ENCODE measurements around the gene RAPGEF6.

Gene RAPGEF6

DNA sequence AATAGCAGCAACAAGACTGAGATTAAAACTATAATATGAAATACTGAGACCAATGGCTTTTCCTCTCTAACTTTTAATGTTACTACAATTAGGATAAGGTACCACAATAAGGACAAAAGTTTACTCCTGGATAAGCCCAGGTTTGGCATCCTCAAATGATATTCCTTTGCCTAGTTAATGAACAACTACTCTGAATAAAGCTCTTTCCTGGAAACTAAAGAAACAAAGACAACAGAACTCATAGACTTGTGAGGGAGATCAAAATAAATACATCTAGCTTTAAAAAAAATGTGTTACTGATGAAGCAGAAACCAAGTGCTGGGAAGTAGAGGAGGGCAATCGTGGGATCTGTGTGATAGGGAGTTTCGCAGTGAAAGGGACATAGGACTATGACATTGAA lies 19.3 kb upstream of the RAPGEF6 start:
- Mint-ChIP-seq H3K27ac (no peak overlapping the region), H3K36me3 (peaks cover 26% of the 10 kb centered on the region)

DNA sequence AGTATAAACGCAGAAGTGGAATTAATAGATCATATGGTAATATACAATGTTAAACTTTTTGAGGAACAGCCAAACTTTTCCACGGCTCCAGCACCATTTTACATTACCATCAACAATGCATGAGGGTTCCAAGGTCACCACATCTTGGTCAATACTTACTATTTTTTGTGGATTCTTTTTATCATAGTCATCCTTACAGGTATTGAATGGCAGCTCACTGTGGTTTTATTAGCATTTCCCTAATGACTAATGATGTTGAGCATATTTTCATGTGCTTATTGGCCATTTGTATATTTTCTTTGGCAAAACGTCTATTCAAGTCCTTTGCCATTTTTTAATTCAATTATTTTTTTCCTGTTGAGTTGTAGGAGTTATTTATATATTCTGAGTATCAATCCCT lies 14.1 kb upstream of the RAPGEF6 start:
- Mint-ChIP-seq H3K4me3 (no peak overlapping the region), H3K36me3 (peaks cover 38% of the 10 kb centered on the region), H3K4me1 (ENCODE audit: low read depth) (no peaks in the 10 kb centered on the region), H3K27me3 (no peaks in the 10 kb centered on the region), H3K27ac (no peak overlapping the region), H3K9me3 (ENCODE audit: low read depth) (no peaks in the 10 kb centered on the region)

More for the DNA sequence above, 19.3 kb upstream of the RAPGEF6 start:
- no peaks in the 10 kb centered on the region for H3K9me3 Mint-ChIP-seq (ENCODE audit: low read depth)
- no peaks in the 10 kb centered on the region for H3K27me3 Mint-ChIP-seq
- no peak overlapping the region for H3K4me3 Mint-ChIP-seq
- no peaks in the 10 kb centered on the region for H3K4me1 Mint-ChIP-seq (ENCODE audit: low read depth)

DNA sequence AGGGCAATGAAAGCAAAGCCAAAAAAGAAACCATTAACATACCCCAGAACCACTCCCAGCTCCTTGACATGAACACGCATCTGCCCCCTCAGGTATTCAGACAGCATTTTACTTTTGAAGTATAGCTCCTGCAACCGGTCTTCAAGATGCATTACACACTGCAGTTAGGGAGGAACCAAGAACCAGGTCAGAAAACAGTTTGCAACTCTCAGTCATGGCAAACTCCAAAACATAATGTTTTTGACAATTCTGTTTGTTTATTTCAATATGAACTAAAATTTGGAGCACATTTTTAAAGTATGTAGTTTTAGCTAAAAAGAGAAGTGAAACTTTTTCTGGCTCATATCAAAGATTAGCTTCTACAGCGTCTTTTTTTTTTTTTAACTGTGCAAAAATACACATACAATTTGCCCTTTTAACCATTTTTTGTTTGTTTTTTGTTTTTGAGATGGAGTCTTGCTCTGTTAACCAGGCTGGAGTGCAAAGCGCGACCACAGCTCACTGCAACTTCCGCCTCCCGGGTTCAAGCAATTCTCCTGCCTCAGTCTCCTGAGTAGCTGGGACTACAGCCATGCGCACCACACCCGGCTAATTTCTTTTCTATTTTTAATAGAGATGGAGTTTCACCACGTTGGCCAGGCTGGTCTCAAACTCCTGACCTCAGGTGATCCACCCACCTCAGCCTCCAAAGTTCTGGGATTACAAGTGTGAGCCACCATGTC lies 12.2 kb upstream of the RAPGEF6 start:
- Mint-ChIP-seq H3K36me3 (peaks cover 36% of the 10 kb centered on the region), H3K27ac (no peak overlapping the region), H3K4me3 (no peak overlapping the region)

GRCh38 chr5:131644822-131645221 lies 9.8 kb upstream of the RAPGEF6 start:
- Mint-ChIP-seq H3K27me3 (no peaks in the 10 kb centered on the region), H3K36me3 (peaks cover 26% of the 10 kb centered on the region), H3K4me1 (ENCODE audit: low read depth) (peaks cover 12% of the 10 kb centered on the region), H3K4me3 (no peak overlapping the region), H3K27ac (no peak overlapping the region), H3K9me3 (ENCODE audit: low read depth) (no peaks in the 10 kb centered on the region)

More for the DNA sequence above, 12.2 kb upstream of the RAPGEF6 start:
- H3K4me1 Mint-ChIP-seq (ENCODE audit: low read depth), result no peaks in the 10 kb centered on the region
- H3K27me3 Mint-ChIP-seq, result no peaks in the 10 kb centered on the region
- H3K9me3 Mint-ChIP-seq (ENCODE audit: low read depth), result no peaks in the 10 kb centered on the region

GRCh38 chr5:131644370-131644769 lies 9.3 kb upstream of the RAPGEF6 start:
- H3K4me3 Mint-ChIP-seq, result no peak overlapping the region
- no peak overlapping the region for H3K27ac Mint-ChIP-seq
- no peaks in the 10 kb centered on the region for H3K9me3 Mint-ChIP-seq (ENCODE audit: low read depth)
- H3K27me3 Mint-ChIP-seq, result no peaks in the 10 kb centered on the region
- H3K4me1 Mint-ChIP-seq (ENCODE audit: low read depth), result peaks cover 16% of the 10 kb centered on the region
- H3K36me3 Mint-ChIP-seq, result peaks cover 23% of the 10 kb centered on the region

DNA sequence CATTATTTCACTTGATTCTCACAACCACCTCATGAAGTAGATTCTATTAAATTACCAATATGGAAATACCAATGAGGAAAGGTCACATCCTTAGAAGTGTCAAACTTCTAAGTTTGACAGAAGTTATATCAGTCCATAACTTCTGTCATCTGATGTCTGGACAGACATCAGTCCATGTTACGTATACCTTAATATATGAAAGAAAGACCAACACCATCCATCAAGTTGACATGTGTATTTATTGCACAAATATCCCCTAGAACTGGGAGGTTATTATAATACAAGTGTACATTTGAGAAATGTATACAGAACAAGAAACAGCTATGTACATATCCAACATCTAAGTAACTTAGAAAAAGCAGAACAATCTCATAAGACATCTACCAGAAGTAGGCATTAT lies 6.5 kb upstream of the RAPGEF6 start:
- Mint-ChIP-seq H3K27ac (peak overlapping the region; percentile 94), H3K36me3 (peaks cover 13% of the 10 kb centered on the region), H3K4me3 (no peak overlapping the region), H3K27me3 (no peaks in the 10 kb centered on the region), H3K4me1 (ENCODE audit: low read depth) (peaks cover 24% of the 10 kb centered on the region), H3K9me3 (ENCODE audit: low read depth) (no peaks in the 10 kb centered on the region)

GRCh38 chr5:131640043-131640856 lies 5.2 kb upstream of the RAPGEF6 start:
- H3K27me3 Mint-ChIP-seq, result no peaks in the 10 kb centered on the region
- H3K27ac Mint-ChIP-seq, result peak overlapping the region; percentile 94
- H3K36me3 Mint-ChIP-seq, result peaks cover 9% of the 10 kb centered on the region
- peaks cover 31% of the 10 kb centered on the region for H3K4me1 Mint-ChIP-seq (ENCODE audit: low read depth)
- H3K4me3 Mint-ChIP-seq, result peak overlapping the region; percentile 73
- H3K9me3 Mint-ChIP-seq (ENCODE audit: low read depth), result no peaks in the 10 kb centered on the region

GRCh38 chr5:131639148-131639547 lies 4.1 kb upstream of the RAPGEF6 start:
- peaks cover 2% of the 10 kb centered on the region for H3K36me3 Mint-ChIP-seq
- peak overlapping the region; percentile 94 for H3K27ac Mint-ChIP-seq
- no peak overlapping the region for H3K4me3 Mint-ChIP-seq
- no peaks in the 10 kb centered on the region for H3K27me3 Mint-ChIP-seq
- peaks cover 32% of the 10 kb centered on the region for H3K4me1 Mint-ChIP-seq (ENCODE audit: low read depth)
- H3K9me3 Mint-ChIP-seq (ENCODE audit: low read depth), result no peaks in the 10 kb centered on the region

DNA sequence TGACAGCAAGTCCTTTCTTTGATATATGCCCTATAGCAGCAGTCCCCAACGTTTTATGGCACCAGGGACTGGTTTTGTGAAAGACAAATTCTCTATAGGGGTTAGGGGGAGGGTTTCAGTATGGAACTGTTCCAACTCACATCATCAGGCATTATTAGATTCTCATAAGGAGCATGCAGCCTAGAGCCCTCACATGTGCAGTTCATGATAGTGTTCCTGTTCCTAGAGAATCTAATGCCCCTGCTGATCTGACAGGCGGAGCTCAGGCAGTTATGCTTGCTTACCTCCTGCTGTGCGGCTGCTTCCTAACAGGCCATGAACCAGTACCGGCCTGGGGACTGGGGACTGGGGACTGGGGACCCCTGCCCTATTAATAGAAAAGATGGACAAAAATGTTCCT lies 2.7 kb upstream of the RAPGEF6 start:
- Mint-ChIP-seq H3K36me3 (no peaks in the 10 kb centered on the region), H3K27me3 (no peaks in the 10 kb centered on the region), H3K4me1 (ENCODE audit: low read depth) (peaks cover 38% of the 10 kb centered on the region), H3K27ac (no peak overlapping the region), H3K9me3 (ENCODE audit: low read depth) (no peaks in the 10 kb centered on the region), H3K4me3 (no peak overlapping the region)

DNA sequence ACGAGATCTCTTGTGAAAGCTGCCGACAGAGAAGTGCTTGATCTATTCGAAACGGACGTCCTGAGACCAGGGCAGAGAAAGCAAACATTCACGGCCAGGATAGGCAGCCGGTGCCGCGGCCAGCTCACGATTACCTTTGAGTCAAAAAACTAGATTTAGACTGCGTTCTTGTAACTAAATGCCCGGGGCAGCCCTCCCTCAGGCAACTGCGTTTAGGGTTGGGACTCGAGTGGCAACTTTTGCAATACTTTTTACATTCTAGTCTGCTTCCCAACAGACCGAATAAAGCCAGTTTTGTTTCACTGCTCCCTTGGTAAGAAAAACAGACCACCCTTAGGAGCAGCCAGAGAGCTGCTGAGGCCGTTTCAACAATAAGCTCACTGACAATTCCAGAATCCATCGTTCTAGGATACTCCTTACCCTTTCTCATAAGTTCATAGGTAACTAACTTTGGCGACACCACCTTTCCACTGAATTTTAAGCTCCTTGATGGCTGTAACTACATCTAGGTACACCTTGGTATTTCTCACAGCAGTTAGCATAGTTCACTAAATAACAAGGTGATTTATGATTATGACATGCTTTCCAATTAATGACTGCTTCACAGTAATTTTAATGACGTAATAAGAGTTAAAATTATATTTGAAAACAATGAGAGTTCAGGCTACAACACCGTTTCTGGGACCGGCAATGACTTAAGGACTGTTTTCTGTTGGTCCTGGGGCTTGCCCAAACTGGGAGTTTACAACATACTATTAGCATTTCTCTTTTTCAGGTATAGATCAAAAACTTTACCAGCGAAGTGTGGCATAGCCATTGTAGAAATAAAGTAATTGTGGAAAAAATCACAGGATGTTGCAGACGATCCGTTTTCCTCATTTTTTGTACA lies 899 bp upstream of the RAPGEF6 start:
- Mint-ChIP-seq H3K4me1 (ENCODE audit: low read depth) (peaks cover 35% of the 10 kb centered on the region), H3K36me3 (no peaks in the 10 kb centered on the region), H3K27ac (peak overlapping the region; percentile 97), H3K4me3 (peak overlapping the region; percentile 93), H3K27me3 (no peaks in the 10 kb centered on the region), H3K9me3 (ENCODE audit: low read depth) (no peaks in the 10 kb centered on the region)

DNA sequence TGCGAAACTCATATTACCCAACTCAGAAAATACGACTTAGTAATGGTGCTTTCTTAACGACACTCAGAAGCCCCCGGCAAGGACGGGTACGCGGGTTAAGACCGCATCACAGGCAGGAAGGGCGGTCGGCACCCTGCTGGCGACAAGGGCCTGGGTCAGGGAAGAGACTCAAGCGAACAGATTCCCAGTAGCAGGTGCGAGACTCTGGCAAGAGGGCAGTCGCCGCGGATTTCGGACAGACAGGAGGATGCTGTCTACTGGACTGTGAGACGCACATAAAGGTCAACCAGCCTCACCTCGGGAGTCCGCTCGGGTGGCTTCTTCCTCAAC lies 398 bp downstream of the RAPGEF6 start:
- Mint-ChIP-seq H3K27ac (peak overlapping the region; percentile 97), H3K4me1 (ENCODE audit: low read depth) (peaks cover 29% of the 10 kb centered on the region), H3K9me3 (ENCODE audit: low read depth) (no peaks in the 10 kb centered on the region), H3K27me3 (no peaks in the 10 kb centered on the region), H3K36me3 (no peaks in the 10 kb centered on the region), H3K4me3 (peak overlapping the region; percentile 93)

DNA sequence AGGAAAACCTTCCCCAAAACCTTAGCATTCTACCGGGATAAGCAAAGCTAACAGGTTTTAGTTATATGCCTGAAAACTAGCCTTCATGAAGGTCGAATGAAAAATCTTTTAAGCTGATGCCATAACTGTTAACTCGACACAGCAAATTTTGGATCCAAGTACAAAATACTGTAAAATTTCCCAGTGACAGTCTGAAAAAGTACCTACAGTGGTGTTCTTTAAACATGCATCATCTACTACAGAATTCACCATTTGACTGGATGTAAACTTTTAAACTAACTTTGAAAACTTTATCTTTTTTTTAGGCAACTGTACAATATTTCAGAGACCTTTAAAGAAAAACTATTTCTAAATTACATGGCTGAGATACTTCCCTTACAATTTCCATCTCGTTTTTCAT lies 791 bp downstream of the RAPGEF6 start:
- peak overlapping the region; percentile 97 for H3K27ac Mint-ChIP-seq
- no peaks in the 10 kb centered on the region for H3K27me3 Mint-ChIP-seq
- peak overlapping the region; percentile 93 for H3K4me3 Mint-ChIP-seq
- H3K9me3 Mint-ChIP-seq (ENCODE audit: low read depth), result no peaks in the 10 kb centered on the region
- H3K36me3 Mint-ChIP-seq, result no peaks in the 10 kb centered on the region
- peaks cover 29% of the 10 kb centered on the region for H3K4me1 Mint-ChIP-seq (ENCODE audit: low read depth)

GRCh38 chr5:131633830-131634229 lies 1.2 kb downstream of the RAPGEF6 start:
- Mint-ChIP-seq H3K9me3 (ENCODE audit: low read depth) (no peaks in the 10 kb centered on the region), H3K36me3 (no peaks in the 10 kb centered on the region), H3K27ac (peak overlapping the region; percentile 97), H3K4me3 (peak overlapping the region; percentile 93), H3K4me1 (ENCODE audit: low read depth) (peaks cover 29% of the 10 kb centered on the region), H3K27me3 (no peaks in the 10 kb centered on the region)

GRCh38 chr5:131630963-131631350 lies 4.1 kb downstream of the RAPGEF6 start:
- H3K4me1 Mint-ChIP-seq (ENCODE audit: low read depth), result peaks cover 49% of the 10 kb centered on the region
- H3K4me3 Mint-ChIP-seq, result no peak overlapping the region
- H3K27me3 Mint-ChIP-seq, result no peaks in the 10 kb centered on the region
- peaks cover 2% of the 10 kb centered on the region for H3K36me3 Mint-ChIP-seq
- no peaks in the 10 kb centered on the region for H3K9me3 Mint-ChIP-seq (ENCODE audit: low read depth)
- no peak overlapping the region for H3K27ac Mint-ChIP-seq
